MM.1S (cell line): Measurements from ENCODE around the gene NOC4L.

Source experiments
- DNase-seq: peaks from one replicate; pipeline ENCODE4 v3.0.0-alpha.2; 2015
- H2AFZ ChIP-seq: fragments of 300-600 bp; sonication (generic); 2 replicates; pipeline ENCODE4 v1.6.0; 2016; ENCODE audit warnings: antibody characterized with exemption, low read length
- H3F3A ChIP-seq: fragments of 300-600 bp; sonication (generic); 2 replicates; pipeline ENCODE4 v1.6.1; 2016; ENCODE audit warnings: mild to moderate bottlenecking, antibody characterized with exemption, low read length, moderate library complexity, mixed read lengths; ENCODE audit not compliant: insufficient read depth
- H3K27ac ChIP-seq: fragments of 300-600 bp; sonication (generic); 2 replicates; pipeline ENCODE4 v1.5.1; 2016; ENCODE audit warnings: mild to moderate bottlenecking, low read length
- H3K27me3 ChIP-seq: fragments of 300-600 bp; sonication (generic); replicated peaks from 2 replicates; pipeline ENCODE4 v1.6.0; 2016; ENCODE audit warnings: low read length; ENCODE audit not compliant: insufficient read depth
- H3K36me3 ChIP-seq: fragments of 300-600 bp; sonication (generic); replicated peaks from 2 replicates; pipeline ENCODE4 v1.6.1; 2016; ENCODE audit warnings: mild to moderate bottlenecking, low read length, mixed read lengths; ENCODE audit not compliant: insufficient read depth
- H3K4me1 ChIP-seq: fragments of 300-600 bp; sonication (generic); 2 replicates; pipeline ENCODE4 v1.6.1; 2016; ENCODE audit warnings: low read length, mixed read lengths
- H3K4me2 ChIP-seq: fragments of 300-600 bp; sonication (generic); 2 replicates; pipeline ENCODE4 v1.6.0; 2016; ENCODE audit warnings: low read depth, low read length
- H3K4me3 ChIP-seq: fragments of 300-600 bp; sonication (generic); 2 replicates; pipeline ENCODE4 v1.5.1; 2016; ENCODE audit warnings: low read length, mixed read lengths
- H3K79me2 ChIP-seq: fragments of 300-600 bp; sonication (generic); 2 replicates; pipeline ENCODE4 v1.6.1; 2016; ENCODE audit warnings: mixed run types, low read length, mixed read lengths
- H3K9ac ChIP-seq: fragments of 300-600 bp; sonication (generic); 2 replicates; pipeline ENCODE4 v1.6.1; 2016; ENCODE audit warnings: low read length, mixed read lengths
- H3K9me2 ChIP-seq: fragments of 300-600 bp; sonication (generic); replicated peaks from 2 replicates; pipeline ENCODE4 v1.6.1; 2016; ENCODE audit warnings: mild to moderate bottlenecking, low read length, mixed read lengths; ENCODE audit not compliant: insufficient read depth
- H3K9me3 ChIP-seq: fragments of 300-600 bp; sonication (generic); replicated peaks from 2 replicates; pipeline ENCODE4 v1.6.1; 2016; ENCODE audit warnings: mild to moderate bottlenecking, low read length, mixed read lengths; ENCODE audit not compliant: insufficient read depth
- H4K20me1 ChIP-seq: fragments of 300-600 bp; sonication (generic); 2 replicates; pipeline ENCODE4 v1.6.1; 2016; ENCODE audit warnings: mild to moderate bottlenecking, low read length, moderate library complexity, mixed read lengths; ENCODE audit not compliant: insufficient read depth
- CTCF ChIP-seq: fragments of 300-600 bp; sonication (generic); IDR thresholded peaks from 2 replicates; pipeline ENCODE4 v1.5.1; 2016; ENCODE audit warnings: antibody characterized with exemption, low read length, mixed read lengths
- EZH2 ChIP-seq: fragments of 300-600 bp; sonication (generic); optimal IDR thresholded peaks from 2 replicates; pipeline ENCODE3; 2017; ENCODE audit warnings: low read depth, mild to moderate bottlenecking, antibody characterized with exemption, low read length, mixed read lengths
- EZH2phosphoT487 ChIP-seq: fragments of 300-600 bp; sonication (generic); IDR thresholded peaks from 2 replicates; pipeline ENCODE4 v1.6.1; 2018; ENCODE audit warnings: antibody characterized with exemption, low read length

The NOC4L gene

DNA sequence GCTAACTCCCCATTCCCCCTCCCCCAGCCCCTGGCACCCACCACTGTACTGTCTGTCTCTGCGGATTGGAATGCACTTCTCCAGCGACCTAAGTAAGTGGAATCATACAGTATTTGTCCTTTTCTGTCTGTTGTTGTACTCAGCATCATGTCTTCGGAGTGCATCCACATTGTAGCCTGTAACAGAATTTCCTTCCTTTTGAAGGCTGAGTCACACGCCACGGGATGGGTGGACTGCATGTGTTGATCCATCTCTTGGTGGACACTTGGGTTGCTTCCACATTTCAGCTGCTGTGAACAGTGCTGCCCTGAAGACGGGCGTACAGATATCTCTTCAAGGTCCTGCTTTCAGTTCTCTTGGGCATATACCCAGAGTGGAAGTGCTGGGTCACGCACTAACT lies 34.5 kb upstream of the NOC4L start:
- no peak overlapping the region for H3K9ac ChIP-seq
- H3K9me3 ChIP-seq: no peaks in the 10 kb centered on the region
- H3K27me3 ChIP-seq: no peaks in the 10 kb centered on the region
- TF ChIP-seq EZH2phosphoT487: no peak
- TF ChIP-seq CTCF: no peak
- TF ChIP-seq EZH2: no peak
- H3K4me2 ChIP-seq: no peak overlapping the region
- H3F3A ChIP-seq: no peaks in the 10 kb centered on the region
- no peaks in the 10 kb centered on the region for H3K4me1 ChIP-seq
- H4K20me1 ChIP-seq: no peaks in the 10 kb centered on the region
- no peak overlapping the region for H2AFZ ChIP-seq
- no peak overlapping the region for H3K27ac ChIP-seq
- no peaks in the 10 kb centered on the region for H3K36me3 ChIP-seq
- no peak for DNase-seq
- H3K9me2 ChIP-seq: no peaks in the 10 kb centered on the region
- no peak overlapping the region for H3K4me3 ChIP-seq
- H3K79me2 ChIP-seq: no peaks in the 10 kb centered on the region

GRCh38 chr12:132110677-132111076 lies 33.6 kb upstream of the NOC4L start:
- H3K9me3 ChIP-seq: no peaks in the 10 kb centered on the region
- no peaks in the 10 kb centered on the region for H3K79me2 ChIP-seq
- no peaks in the 10 kb centered on the region for H3K27me3 ChIP-seq
- H3K27ac ChIP-seq: no peak overlapping the region
- H4K20me1 ChIP-seq: no peaks in the 10 kb centered on the region
- no peak overlapping the region for H3K9ac ChIP-seq
- no peak for TF ChIP-seq CTCF
- TF ChIP-seq EZH2phosphoT487: no peak
- no peak for TF ChIP-seq EZH2
- no peaks in the 10 kb centered on the region for H3K4me1 ChIP-seq
- H3F3A ChIP-seq: no peaks in the 10 kb centered on the region
- no peak for DNase-seq
- H3K4me3 ChIP-seq: no peak overlapping the region
- H2AFZ ChIP-seq: no peak overlapping the region
- H3K9me2 ChIP-seq: no peaks in the 10 kb centered on the region
- H3K36me3 ChIP-seq: no peaks in the 10 kb centered on the region
- no peak overlapping the region for H3K4me2 ChIP-seq

DNA sequence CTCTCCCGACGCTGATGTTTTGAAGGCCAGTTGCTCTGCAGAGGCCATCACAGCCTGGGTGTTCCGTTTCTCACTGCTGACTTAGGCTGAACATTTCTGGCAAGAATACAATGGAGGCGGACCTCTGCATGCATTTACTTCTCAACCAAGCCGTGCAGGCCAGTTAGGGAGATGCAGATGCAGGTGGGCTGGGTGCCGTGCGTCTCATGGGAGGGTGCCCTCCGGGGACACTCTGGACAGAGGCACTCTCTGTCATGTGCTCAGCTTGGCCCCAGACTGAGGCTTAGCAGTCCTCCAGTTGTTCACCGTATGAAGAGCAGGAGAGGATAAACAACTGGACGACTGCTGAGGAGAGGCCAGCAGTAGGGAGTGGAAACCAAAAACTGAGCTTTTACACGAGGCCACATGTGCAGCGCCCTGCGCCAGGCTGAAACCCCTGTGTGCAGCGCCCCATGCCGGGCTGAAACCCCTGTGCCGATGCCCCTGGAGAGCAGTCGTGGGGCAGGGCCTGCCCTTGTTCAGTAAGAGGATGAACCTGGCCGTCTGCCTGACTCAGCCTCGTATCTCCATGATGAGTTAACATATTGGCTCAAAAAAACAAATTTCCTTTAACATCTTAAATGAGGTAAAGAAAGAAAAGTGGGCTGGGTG lies 32.5 kb upstream of the NOC4L start:
- H3K4me3 ChIP-seq: no peak overlapping the region
- H3K4me1 ChIP-seq: no peaks in the 10 kb centered on the region
- H3K27me3 ChIP-seq: no peaks in the 10 kb centered on the region
- no peak for DNase-seq
- no peak overlapping the region for H3K27ac ChIP-seq
- no peaks in the 10 kb centered on the region for H3K36me3 ChIP-seq
- H3K9ac ChIP-seq: no peak overlapping the region
- no peak overlapping the region for H2AFZ ChIP-seq
- no peak overlapping the region for H3K4me2 ChIP-seq
- H3K9me2 ChIP-seq: no peaks in the 10 kb centered on the region
- H3K79me2 ChIP-seq: no peaks in the 10 kb centered on the region
- no peaks in the 10 kb centered on the region for H3K9me3 ChIP-seq
- H4K20me1 ChIP-seq: no peaks in the 10 kb centered on the region
- H3F3A ChIP-seq: no peaks in the 10 kb centered on the region
- TF ChIP-seq CTCF (no peak), EZH2 (no peak), EZH2phosphoT487 (no peak)
